ENCODE measurements around the gene THBS2. TPM values are rescaled to one million over a fixed set of nuclear protein-coding genes. Genes with fewer than 3 reads are reported as not detected.

THBS2 gene
- total and polyA plus RNA-seq, 2 donors (not counting 3 experiments of a cell fraction or from before 2014, with no cell fraction given), result 0.08 TPM; not detected in 1

DNA sequence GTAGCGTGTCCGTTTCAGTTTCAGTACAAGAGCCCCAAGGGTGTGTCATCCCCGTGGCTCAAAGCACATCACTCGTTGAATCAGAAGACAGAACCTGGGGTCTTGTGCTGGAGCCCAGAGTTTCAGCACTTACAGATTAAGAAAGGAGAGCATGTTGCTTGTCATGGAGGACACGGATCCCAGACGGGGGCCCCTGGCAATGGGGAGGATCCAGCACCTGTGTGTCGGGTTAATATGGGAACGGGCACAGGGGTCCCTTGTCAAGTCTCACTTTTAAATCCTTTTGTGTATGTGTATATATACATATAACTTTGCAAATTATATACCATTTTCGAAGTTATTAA, 23.4 kb downstream of the THBS2 start:
- no peaks in the 10 kb centered on the region for H3K36me3 ChIP-seq (ENCODE audit: control insufficient read depth in 2 of 2, extremely low read depth in 1 of 2, insufficient read depth in 2 of 2, low read length in 2 of 2)
- H3K4me2 ChIP-seq (ENCODE audit: insufficient read depth, low read length), result no peak overlapping the region
- H3K27me3 ChIP-seq (ENCODE audit: control insufficient read depth in 2 of 2, insufficient read depth in 2 of 2, low read length in 2 of 2), result no peaks in the 10 kb centered on the region
- no peak overlapping the region for H3K27ac ChIP-seq (ENCODE audit: insufficient read depth, low read depth, low read length)
- FAIRE-seq (no peak), DNase-seq (ENCODE audit: low read depth, low spot score) (no peak)
- TF ChIP-seq POLR2AphosphoS5 (IDR thresholded peaks at IDR 0.05; ENCODE audit: insufficient read depth, low read depth, low read length) (no peak), JUN (IDR thresholded peaks at IDR 0.05; ENCODE audit: borderline replicate concordance, insufficient read depth, insufficient read length, low read depth) (no peak), GATA2 (IDR thresholded peaks at IDR 0.05; ENCODE audit: insufficient read depth, insufficient read length, low read depth, low read length) (no peak), FOS (IDR thresholded peaks at IDR 0.05; ENCODE audit: borderline replicate concordance, insufficient read depth, low read length) (no peak), POLR2A (IDR thresholded peaks at IDR 0.05; ENCODE audit: low read depth, low read length) (no peak), EZH2 (IDR thresholded peaks at IDR 0.05; ENCODE audit: borderline replicate concordance, low read depth, low read length, severe bottlenecking) (no peak)
- TF ChIP-seq, protein P1, sequence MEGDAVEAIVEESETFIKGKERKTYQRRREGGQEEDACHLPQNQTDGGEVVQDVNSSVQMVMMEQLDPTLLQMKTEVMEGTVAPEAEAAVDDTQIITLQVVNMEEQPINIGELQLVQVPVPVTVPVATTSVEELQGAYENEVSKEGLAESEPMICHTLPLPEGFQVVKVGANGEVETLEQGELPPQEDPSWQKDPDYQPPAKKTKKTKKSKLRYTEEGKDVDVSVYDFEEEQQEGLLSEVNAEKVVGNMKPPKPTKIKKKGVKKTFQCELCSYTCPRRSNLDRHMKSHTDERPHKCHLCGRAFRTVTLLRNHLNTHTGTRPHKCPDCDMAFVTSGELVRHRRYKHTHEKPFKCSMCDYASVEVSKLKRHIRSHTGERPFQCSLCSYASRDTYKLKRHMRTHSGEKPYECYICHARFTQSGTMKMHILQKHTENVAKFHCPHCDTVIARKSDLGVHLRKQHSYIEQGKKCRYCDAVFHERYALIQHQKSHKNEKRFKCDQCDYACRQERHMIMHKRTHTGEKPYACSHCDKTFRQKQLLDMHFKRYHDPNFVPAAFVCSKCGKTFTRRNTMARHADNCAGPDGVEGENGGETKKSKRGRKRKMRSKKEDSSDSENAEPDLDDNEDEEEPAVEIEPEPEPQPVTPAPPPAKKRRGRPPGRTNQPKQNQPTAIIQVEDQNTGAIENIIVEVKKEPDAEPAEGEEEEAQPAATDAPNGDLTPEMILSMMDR (IDR thresholded peaks at IDR 0.05; ENCODE audit: extremely low read depth in 1 of 2, insufficient read depth in 1 of 2, low read depth in 1 of 2, low read length in 2 of 2), result no peak
- TF ChIP-seq, protein P2, sequence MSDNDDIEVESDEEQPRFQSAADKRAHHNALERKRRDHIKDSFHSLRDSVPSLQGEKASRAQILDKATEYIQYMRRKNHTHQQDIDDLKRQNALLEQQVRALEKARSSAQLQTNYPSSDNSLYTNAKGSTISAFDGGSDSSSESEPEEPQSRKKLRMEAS (IDR thresholded peaks at IDR 0.05; ENCODE audit: insufficient read depth, insufficient read length), result no peak
- dilution Hi-C loops (cut with MboI; ENCODE audit: extremely low pct_ligation_motif_present, low sequenced_read_pairs), result no loop called here
- H3K4me3 ChIP-seq (replicated peaks in 1 of 3; ENCODE audit: insufficient read depth in 1 of 3, low read depth in 1 of 3, low read length in 3 of 3), result no peak overlapping the region
- no peaks in the 10 kb centered on the region for H3K4me1 ChIP-seq (ENCODE audit: control insufficient read depth, extremely low read depth, insufficient read depth, low read length)
- H3K9me1 ChIP-seq (replicated peaks; ENCODE audit: control insufficient read depth, extremely low read depth, insufficient read depth, low read length), result no peaks in the 10 kb centered on the region
- CTCF ChIA-PET, result no interaction called here
- POLR2A ChIA-PET, result no interaction called here
- H2AFZ ChIP-seq (ENCODE audit: low read depth, low read length), result no peak overlapping the region
- peaks cover 6% of the 10 kb centered on the region for H3K9me3 ChIP-seq (replicated peaks; ENCODE audit: control insufficient read depth, insufficient read depth, low read length)
- H3K79me2 ChIP-seq (ENCODE audit: control insufficient read depth, insufficient read depth, low read length), result no peaks in the 10 kb centered on the region
- no peak overlapping the region for H3K9ac ChIP-seq (replicated peaks; ENCODE audit: extremely low read depth, insufficient read depth, low read length)
- no TSS peak for BruUV-seq (replicated peaks)
- H4K20me1 ChIP-seq (replicated peaks; ENCODE audit: control insufficient read depth, extremely low read depth, insufficient read depth, low read length), result no peaks in the 10 kb centered on the region
- intact Hi-C loops (cut with micrococcal nuclease), result no loop called here
